Peyer's patch (tissue), 4 donors: ENCODE results near the gene TMCO2. TPM values are rescaled to one million over a fixed set of nuclear protein-coding genes. Genes with fewer than 3 reads are reported as not detected.

Experiments
- DNase-seq, 3 donors: peaks; one replicate each; pipeline ENCODE4 v3.0.0-alpha.2; 2017 to 2019
- H3K27ac ChIP-seq, 4 donors: fragments of 200-600 bp; sonication (generic); one replicate each; pipeline ENCODE4 v1.5.1; 2016 to 2019
- H3K27me3 ChIP-seq, 2 donors: fragments of 200-600 bp; sonication (generic); one replicate each; pipeline ENCODE4 v1.5.1; 2019
- H3K36me3 ChIP-seq, 3 donors: fragments of 200-600 bp; sonication (generic); one replicate each; pipeline ENCODE4 v1.5.1; 2016 to 2019
- H3K4me1 ChIP-seq, 4 donors: fragments of 200-600 bp; sonication (generic); one replicate each; pipeline ENCODE4 v1.5.1; 2016 to 2019
- H3K4me3 ChIP-seq, 4 donors: fragments of 200-600 bp; sonication (generic); 1 replicate in 3 of 4; 2 replicates in 1 of 4; pipeline ENCODE4 v1.5.1; 2016 to 2019; ENCODE audit warnings: mild to moderate bottlenecking in 1 of 4
- H3K9me3 ChIP-seq, 4 donors: fragments of 200-600 bp; sonication (generic); one replicate each; pipeline ENCODE4 v1.5.1; 2016 to 2019; ENCODE audit warnings: mild to moderate bottlenecking in 1 of 4
- POLR2A ChIP-seq, 2 donors: fragments of 450-650 bp; IDR thresholded peaks; one replicate each; pipeline ENCODE4 v1.5.1; 2017; ENCODE audit warnings: antibody characterized with exemption in 2 of 2, mild to moderate bottlenecking in 2 of 2, moderate library complexity in 2 of 2
- total RNA-seq, 4 donors: library from RNA; depleted of rRNA; stranded (reverse); fragments of >200 nt; gene quantifications; one replicate each; pipeline ENCODE4 v1.1.0, GENCODE V29; 2016
- TF ChIP-seq, protein P1 (sequence below), 6 experiments: fragments of 450-650 bp in 4 of 6; fragments of 200-600 bp in 2 of 6; sonication (generic) in 1 of 6; IDR thresholded peaks; one replicate each; pipeline ENCODE4 v1.5.1; 2017 to 2019; ENCODE audit warnings: antibody characterized with exemption in 6 of 6, mild to moderate bottlenecking in 3 of 6, moderate library complexity in 1 of 6

The TMCO2 gene
- total RNA-seq, 4 donors from 2014 or later = not detected

DNA sequence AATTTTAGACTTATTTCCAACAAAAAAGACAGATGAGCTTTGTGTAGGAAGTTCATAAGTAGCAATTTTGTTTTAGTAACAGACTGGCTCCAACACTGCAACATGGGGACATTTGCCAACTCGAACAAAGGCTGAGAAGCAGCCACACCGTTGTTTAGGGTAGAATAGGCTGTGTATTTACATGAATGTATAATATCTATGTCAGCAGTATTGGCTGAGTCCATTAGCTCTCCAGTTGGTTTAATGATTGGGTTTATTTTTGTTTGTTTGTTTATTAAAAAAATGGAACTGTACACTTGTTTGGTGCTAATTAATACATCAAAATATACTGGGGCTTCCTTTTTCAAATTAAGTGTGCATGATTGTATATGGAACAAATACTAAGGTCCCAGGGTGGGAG lies 7.3 kb upstream of the TMCO2 start:
- no peaks in the 10 kb centered on the region for H3K9me3 ChIP-seq
- DNase-seq = no peak
- no peaks in the 10 kb centered on the region for H3K27me3 ChIP-seq
- H3K27ac ChIP-seq = no peak overlapping the region
- no peak overlapping the region for H3K4me3 ChIP-seq
- H3K36me3 ChIP-seq = peaks cover 0 to 41% (median 0%) of the 10 kb centered on the region in 3 donors
- TF ChIP-seq, protein P1, sequence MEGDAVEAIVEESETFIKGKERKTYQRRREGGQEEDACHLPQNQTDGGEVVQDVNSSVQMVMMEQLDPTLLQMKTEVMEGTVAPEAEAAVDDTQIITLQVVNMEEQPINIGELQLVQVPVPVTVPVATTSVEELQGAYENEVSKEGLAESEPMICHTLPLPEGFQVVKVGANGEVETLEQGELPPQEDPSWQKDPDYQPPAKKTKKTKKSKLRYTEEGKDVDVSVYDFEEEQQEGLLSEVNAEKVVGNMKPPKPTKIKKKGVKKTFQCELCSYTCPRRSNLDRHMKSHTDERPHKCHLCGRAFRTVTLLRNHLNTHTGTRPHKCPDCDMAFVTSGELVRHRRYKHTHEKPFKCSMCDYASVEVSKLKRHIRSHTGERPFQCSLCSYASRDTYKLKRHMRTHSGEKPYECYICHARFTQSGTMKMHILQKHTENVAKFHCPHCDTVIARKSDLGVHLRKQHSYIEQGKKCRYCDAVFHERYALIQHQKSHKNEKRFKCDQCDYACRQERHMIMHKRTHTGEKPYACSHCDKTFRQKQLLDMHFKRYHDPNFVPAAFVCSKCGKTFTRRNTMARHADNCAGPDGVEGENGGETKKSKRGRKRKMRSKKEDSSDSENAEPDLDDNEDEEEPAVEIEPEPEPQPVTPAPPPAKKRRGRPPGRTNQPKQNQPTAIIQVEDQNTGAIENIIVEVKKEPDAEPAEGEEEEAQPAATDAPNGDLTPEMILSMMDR (IDR thresholded peaks at IDR 0.05) = no peak
- TF ChIP-seq POLR2A (IDR thresholded peaks at IDR 0.05) = no peak
- H3K4me1 ChIP-seq = no peaks in the 10 kb centered on the region

DNA sequence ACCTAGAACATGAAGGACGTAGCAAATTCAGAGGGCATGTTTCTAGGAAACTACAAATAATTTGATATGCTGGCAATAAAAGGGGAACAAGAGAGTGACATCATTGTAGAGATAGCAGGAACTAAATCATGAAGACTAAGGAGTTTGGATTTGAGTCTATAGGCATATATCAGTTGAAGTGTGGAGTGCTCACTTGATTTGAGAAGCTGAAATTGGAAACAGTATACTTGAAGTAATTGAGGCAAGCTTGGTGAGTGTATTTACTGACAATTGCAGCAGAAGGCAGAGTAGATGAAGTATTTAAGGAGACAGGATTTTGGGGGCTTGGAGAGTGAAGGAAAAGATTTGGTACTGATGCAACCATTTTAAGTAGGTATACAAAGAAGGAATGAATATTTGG lies 6.4 kb upstream of the TMCO2 start:
- Histone ChIP-seq H3K4me1 (no peaks in the 10 kb centered on the region), H3K36me3 (peaks cover 0 to 31% (median 0%) of the 10 kb centered on the region in 3 donors), H3K27ac (no peak overlapping the region), H3K4me3 (no peak overlapping the region), H3K27me3 (no peaks in the 10 kb centered on the region), H3K9me3 (no peaks in the 10 kb centered on the region)
- DNase-seq = no peak
- no peak for TF ChIP-seq POLR2A (IDR thresholded peaks at IDR 0.05)
- TF ChIP-seq, protein P1 (IDR thresholded peaks at IDR 0.05) = no peak

DNA sequence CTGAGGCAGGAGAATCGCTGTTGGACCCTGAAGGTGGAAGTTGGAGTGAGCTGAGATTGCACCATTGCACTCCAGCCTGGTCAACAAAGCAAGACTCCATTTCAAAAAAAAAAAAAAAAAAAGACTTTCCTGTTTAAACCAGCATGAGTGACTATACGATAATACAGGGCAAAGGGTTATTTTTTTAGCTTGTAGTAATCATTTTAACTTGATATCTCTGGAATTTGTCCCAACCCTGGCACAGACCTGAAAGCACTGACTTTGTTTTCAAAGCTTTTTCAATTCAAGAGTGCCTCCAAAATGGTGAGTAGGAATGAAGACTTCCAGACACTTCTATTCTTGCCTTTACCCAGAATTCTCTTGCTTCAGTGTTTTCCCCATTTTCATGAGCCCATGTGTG lies 4.4 kb upstream of the TMCO2 start:
- H3K9me3 ChIP-seq = no peaks in the 10 kb centered on the region
- no peak overlapping the region for H3K4me3 ChIP-seq
- DNase-seq = no peak
- TF ChIP-seq, protein P1 (IDR thresholded peaks at IDR 0.05) = no peak
- no peak for TF ChIP-seq POLR2A (IDR thresholded peaks at IDR 0.05)
- H3K4me1 ChIP-seq = no peaks in the 10 kb centered on the region
- H3K36me3 ChIP-seq = peaks cover 0 to 12% (median 0%) of the 10 kb centered on the region in 3 donors
- no peak overlapping the region for H3K27ac ChIP-seq
- H3K27me3 ChIP-seq = no peaks in the 10 kb centered on the region

DNA sequence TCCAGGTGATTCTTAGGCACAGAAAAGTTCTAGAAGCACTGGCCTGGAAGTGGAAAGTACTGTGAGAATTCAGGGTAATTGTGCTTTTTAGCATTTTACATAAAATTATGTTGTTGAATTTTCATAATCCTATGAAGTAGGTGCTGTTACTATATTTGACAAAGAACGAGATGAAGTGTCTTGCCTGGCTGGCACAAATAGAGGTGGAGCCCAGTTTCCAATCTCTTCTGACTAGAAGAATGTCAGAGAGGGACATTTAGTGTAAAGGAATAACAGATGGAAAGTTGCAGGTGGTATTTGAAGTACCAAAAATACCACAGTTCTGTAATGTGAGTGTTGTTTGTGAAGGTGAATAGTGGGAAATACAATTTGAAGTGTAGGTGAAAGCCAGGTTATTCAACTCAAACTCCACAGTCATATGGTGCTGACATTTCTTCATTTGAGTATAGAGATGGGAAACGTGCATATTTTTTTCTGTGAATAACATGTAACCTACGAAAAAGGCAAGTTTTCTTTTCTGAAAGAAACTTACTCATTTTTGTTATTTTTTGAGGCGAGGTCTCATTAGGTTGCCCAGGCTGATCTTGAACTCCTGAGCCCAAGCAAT lies 3.5 kb upstream of the TMCO2 start:
- Histone ChIP-seq H3K4me1 (no peaks in the 10 kb centered on the region), H3K27me3 (no peaks in the 10 kb centered on the region), H3K27ac (no peak overlapping the region), H3K4me3 (no peak overlapping the region), H3K36me3 (peaks cover 0 to 5% (median 0%) of the 10 kb centered on the region in 3 donors), H3K9me3 (no peaks in the 10 kb centered on the region)
- DNase-seq = no peak
- no peak for TF ChIP-seq POLR2A (IDR thresholded peaks at IDR 0.05)
- TF ChIP-seq, protein P1 (IDR thresholded peaks at IDR 0.05) = no peak

DNA sequence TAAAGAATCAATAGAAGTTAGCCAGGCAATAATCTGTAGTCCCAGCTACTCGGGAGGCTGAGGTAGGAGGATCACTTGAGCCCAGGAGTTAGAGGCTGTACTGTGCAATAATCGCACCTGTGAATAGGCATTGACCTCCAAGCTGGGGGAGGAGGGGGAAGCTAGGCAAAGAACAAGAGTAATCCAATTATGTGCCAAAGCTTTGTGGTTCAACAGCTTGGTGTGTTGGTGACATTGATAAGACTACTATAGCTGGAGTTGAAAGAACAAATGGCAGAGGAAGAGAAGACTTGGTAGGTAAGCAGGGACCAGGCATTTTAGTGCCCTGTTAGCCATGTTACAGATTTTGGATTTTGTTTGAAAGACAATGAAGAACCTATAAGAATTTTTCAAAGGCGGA lies 2.1 kb upstream of the TMCO2 start:
- TF ChIP-seq, protein P1 (IDR thresholded peaks at IDR 0.05) = no peak
- no peak for TF ChIP-seq POLR2A (IDR thresholded peaks at IDR 0.05)
- H3K36me3 ChIP-seq = no peaks in the 10 kb centered on the region
- H3K27me3 ChIP-seq = no peaks in the 10 kb centered on the region
- H3K9me3 ChIP-seq = no peaks in the 10 kb centered on the region
- no peaks in the 10 kb centered on the region for H3K4me1 ChIP-seq
- DNase-seq = no peak
- no peak overlapping the region for H3K27ac ChIP-seq
- H3K4me3 ChIP-seq = no peak overlapping the region

DNA sequence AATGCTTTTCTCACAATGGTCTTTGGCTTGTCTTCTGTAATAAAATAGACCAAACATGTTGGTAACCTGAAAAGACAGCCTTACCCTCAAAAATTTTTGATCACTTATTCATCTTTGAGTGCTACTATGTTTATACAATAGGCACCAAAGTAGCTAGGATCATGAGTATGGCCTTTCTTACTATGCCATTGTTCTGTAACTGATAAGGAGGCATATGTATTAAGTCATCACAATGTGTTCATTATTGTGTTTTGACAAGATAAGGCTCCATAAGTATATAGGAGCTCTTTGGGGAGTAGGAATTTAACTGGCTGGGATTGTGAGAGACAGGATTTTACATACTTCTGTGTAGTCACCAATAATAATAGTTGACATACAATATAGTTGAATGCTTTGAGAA lies 675 bp downstream of the TMCO2 start:
- Histone ChIP-seq H3K27me3 (no peaks in the 10 kb centered on the region), H3K9me3 (no peaks in the 10 kb centered on the region), H3K4me1 (no peaks in the 10 kb centered on the region), H3K36me3 (no peaks in the 10 kb centered on the region), H3K4me3 (no peak overlapping the region), H3K27ac (no peak overlapping the region)
- DNase-seq = no peak
- TF ChIP-seq, protein P1 (IDR thresholded peaks at IDR 0.05) = no peak
- TF ChIP-seq POLR2A (IDR thresholded peaks at IDR 0.05) = no peak
